ENCODE results near the gene ADAM30.

Gene ADAM30

GRCh38 chr1:119896303-119896702 lies at the start of gene ADAM30:
Gene ADAM30, minus strand, starts transcription at chr1:119896515. Its CDS starts 179 bp downstream, at chr1:119896336.
- DNase-seq (ENCODE audit: low read depth, low spot score): no peak
- in situ Hi-C loops (cut with HindIII; ENCODE audit: low sequenced_read_pairs): no loop called here
- H3K4me3 ChIP-seq (ENCODE audit: low read depth, low read length): no peak within 1 kb of the TSS
- peak; percentile 34 for TF ChIP-seq CTCF (IDR thresholded peaks at IDR 0.05; ENCODE audit: low read depth, low read length)

DNA sequence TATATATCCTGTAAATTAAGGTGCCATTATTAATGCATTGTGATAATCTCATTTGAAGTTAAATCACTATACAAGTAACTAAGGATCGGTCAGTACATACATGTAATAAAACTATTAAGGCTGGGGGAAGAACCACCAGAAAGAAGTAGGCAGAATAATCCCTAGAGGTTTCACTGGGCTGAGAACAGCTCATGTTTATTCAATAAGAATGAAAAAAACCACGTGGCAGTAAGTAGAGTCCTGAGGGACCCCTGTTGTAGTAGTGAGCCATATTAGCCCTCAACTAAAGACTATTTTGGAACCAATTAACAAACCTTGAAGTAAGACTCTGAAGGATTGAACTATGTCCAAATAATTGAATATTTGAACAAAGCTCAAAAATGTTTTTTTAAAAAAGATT lies 46.9 kb upstream of the ADAM30 start:
- no peak for DNase-seq (ENCODE audit: low read depth, low spot score)
- in situ Hi-C loops (cut with HindIII; ENCODE audit: low sequenced_read_pairs): no loop called here
- H3K4me3 ChIP-seq (ENCODE audit: low read depth, low read length): no peak overlapping the region
- no peak for TF ChIP-seq CTCF (IDR thresholded peaks at IDR 0.05; ENCODE audit: low read depth, low read length)

DNA sequence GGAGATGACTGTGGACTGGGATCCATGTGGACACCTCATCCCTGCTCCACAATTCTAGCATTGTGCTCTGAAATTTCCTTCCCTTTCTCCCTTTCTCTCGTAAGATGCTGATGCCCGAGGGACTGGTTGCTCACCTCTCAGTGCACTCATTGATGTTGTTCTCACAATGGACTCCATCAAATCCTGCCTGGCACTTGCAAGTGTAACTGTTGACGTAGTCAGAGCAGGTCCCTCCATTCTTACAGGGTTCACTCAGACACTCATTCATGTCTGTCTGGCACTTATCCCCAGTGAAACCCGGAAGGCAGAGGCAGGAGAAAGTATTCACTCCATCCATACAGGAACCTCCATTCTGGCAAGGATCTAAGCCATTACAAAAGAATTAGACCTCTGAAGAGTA lies 45.1 kb upstream of the ADAM30 start:
- no peak for DNase-seq (ENCODE audit: low read depth, low spot score)
- in situ Hi-C loops (cut with HindIII; ENCODE audit: low sequenced_read_pairs): no loop called here
- no peak for TF ChIP-seq CTCF (IDR thresholded peaks at IDR 0.05; ENCODE audit: low read depth, low read length)
- no peak overlapping the region for H3K4me3 ChIP-seq (ENCODE audit: low read depth, low read length)

GRCh38 chr1:119940697-119941096 lies 44.4 kb upstream of the ADAM30 start:
- in situ Hi-C loops (cut with HindIII; ENCODE audit: low sequenced_read_pairs): no loop called here
- DNase-seq (ENCODE audit: low read depth, low spot score): no peak
- no peak overlapping the region for H3K4me3 ChIP-seq (ENCODE audit: low read depth, low read length)
- TF ChIP-seq CTCF (IDR thresholded peaks at IDR 0.05; ENCODE audit: low read depth, low read length): no peak

GRCh38 chr1:119937198-119937597 lies 40.9 kb upstream of the ADAM30 start:
- in situ Hi-C loops (cut with HindIII; ENCODE audit: low sequenced_read_pairs): no loop called here
- no peak overlapping the region for H3K4me3 ChIP-seq (ENCODE audit: low read depth, low read length)
- TF ChIP-seq CTCF (IDR thresholded peaks at IDR 0.05; ENCODE audit: low read depth, low read length): no peak
- no peak for DNase-seq (ENCODE audit: low read depth, low spot score)

- in situ Hi-C loops (cut with HindIII; ENCODE audit: low sequenced_read_pairs): no loop called here
- DNase-seq (ENCODE audit: low read depth, low spot score): no peak
- no peak for TF ChIP-seq CTCF (IDR thresholded peaks at IDR 0.05; ENCODE audit: low read depth, low read length)
- H3K4me3 ChIP-seq (ENCODE audit: low read depth, low read length): no peak overlapping the region
Measured at GRCh38 chr1:119935915-119936314, 39.6 kb upstream of the ADAM30 start.

DNA sequence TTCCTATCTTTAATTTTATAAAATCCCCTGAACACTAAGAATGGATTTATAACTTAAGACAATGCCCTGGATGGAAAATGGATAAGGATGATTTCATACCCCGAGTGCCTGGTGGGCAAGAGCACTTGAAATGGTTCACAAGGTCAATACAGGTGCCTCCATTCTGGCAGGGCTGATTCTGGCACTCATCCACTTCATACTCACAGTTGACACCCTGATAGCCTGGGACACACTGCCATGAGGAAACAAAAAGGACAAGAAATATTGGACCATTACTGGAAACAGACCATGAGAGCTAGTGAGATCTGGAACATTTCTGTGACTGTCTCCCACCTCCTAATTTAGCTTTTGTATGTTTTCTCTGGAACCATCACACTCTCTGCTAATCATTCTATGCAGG lies 39.1 kb upstream of the ADAM30 start:
- H3K4me3 ChIP-seq (ENCODE audit: low read depth, low read length): no peak overlapping the region
- in situ Hi-C loops (cut with HindIII; ENCODE audit: low sequenced_read_pairs): no loop called here
- DNase-seq (ENCODE audit: low read depth, low spot score): no peak
- TF ChIP-seq CTCF (IDR thresholded peaks at IDR 0.05; ENCODE audit: low read depth, low read length): no peak
